K562 (cell line): ENCODE measurements around the gene NDST3. TPM values are rescaled to one million over a fixed set of nuclear protein-coding genes. Genes with fewer than 3 reads are reported as not detected.

Experiments used
- ATAC-seq: fragments of 200-7000 bp; cut with Tn5 transposase; 3 replicates; pipeline ENCODE4 v1.9.1; 2020; ENCODE audit warnings: moderate library complexity
- BruUV-seq: library from RNA; stranded (reverse); fragments of 400-500 nt; replicated peaks from 2 replicates; lab custom pipeline; 2021; lab: Mats Ljungman, UMichigan
- CTCF ChIA-PET: fragments of 300-600 bp; formaldehyde crosslinking; extraction: SDS; loops from one replicate; lab custom pipeline; 2021; ENCODE audit warnings: low intra/inter-chr PET ratio; lab: Yijun Ruan, JAX
- POLR2A ChIA-PET: fragments of 300-600, 350-650 bp; sonication (Branson Sonifier 250); formaldehyde crosslinking; extraction: SDS; loops from one replicate; lab custom pipeline; 2021; ENCODE audit warnings: antibody characterized with exemption, inconsistent platforms; lab: Yijun Ruan, JAX
- DNase-seq, 4 experiments: peaks; one replicate each; pipeline versions ENCODE4 v3.0.0 to v3.0.0-alpha.2; 2011 to 2018; ENCODE audit warnings: low spot score in 3 of 4, mixed read lengths in 3 of 4; ENCODE audit errors: extremely low read depth in 1 of 4
- FAIRE-seq: peaks from 2 replicates; lab custom pipeline; 2011; peaks lifted over from hg19 to GRCh38; lab: Jason Lieb, UNC
- H2AFZ ChIP-seq: 2 replicates; pipeline ENCODE4 v1.6.0; 2011; ENCODE audit warnings: low read depth, low read length, control low read depth, inconsistent platforms
- H3K27ac ChIP-seq: fragments of 200-600 bp; 3 replicates; pipeline ENCODE4 v1.8.0; 2011; ENCODE audit warnings: low read depth, mild to moderate bottlenecking, control low read depth, inconsistent platforms, low read length, moderate library complexity, mixed read lengths; ENCODE audit errors: extremely low read depth
- H3K27me3 ChIP-seq, 2 experiments: fragments of 300-600 bp in 1 of 2; 2 replicates in 1 of 2; 3 replicates in 1 of 2; pipeline versions ENCODE4 v1.6.0 to v1.8.0; 2011; ENCODE audit warnings: inconsistent platforms in 2 of 2, low read length in 2 of 2, mild to moderate bottlenecking in 1 of 2, mixed read lengths in 1 of 2, moderate library complexity in 1 of 2; ENCODE audit not compliant: control insufficient read depth in 2 of 2, insufficient read depth in 2 of 2
- H3K36me3 ChIP-seq: fragments of 300-600 bp; 3 replicates; pipeline ENCODE4 v1.8.0; 2011; ENCODE audit warnings: mild to moderate bottlenecking, low read length, inconsistent platforms; ENCODE audit not compliant: control insufficient read depth, insufficient read depth
- H3K4me1 ChIP-seq, 2 experiments: fragments of 200-600 bp in 1 of 2; replicated peaks in 1 of 2; 2 replicates in 1 of 2; 3 replicates in 1 of 2; pipeline versions ENCODE4 v1.5.1 to v1.8.0; 2011; ENCODE audit warnings: inconsistent platforms in 2 of 2, low read length in 2 of 2, mild to moderate bottlenecking in 1 of 2, mixed read lengths in 1 of 2, moderate library complexity in 1 of 2; ENCODE audit not compliant: control insufficient read depth in 2 of 2, insufficient read depth in 2 of 2
- H3K4me2 ChIP-seq: 2 replicates; pipeline ENCODE4 v1.6.1; 2011; ENCODE audit warnings: low read length, control low read depth, inconsistent platforms, mixed read lengths; ENCODE audit not compliant: insufficient read depth
- H3K4me3 ChIP-seq: fragments of 200-600 bp; sonication (generic), shearing (Covaris generic); 2 replicates; pipeline ENCODE4 v1.5.1; 2016; ENCODE audit warnings: control low read depth, inconsistent platforms
- H3K79me2 ChIP-seq: fragments of 200-600 bp; 3 replicates; pipeline ENCODE4 v1.8.0; 2011; ENCODE audit warnings: low read length, inconsistent platforms; ENCODE audit not compliant: control insufficient read depth, insufficient read depth
- H3K9ac ChIP-seq, 2 experiments: 2 replicates each; pipeline versions ENCODE4 v1.6.0 to v1.6.1; 2011; ENCODE audit warnings: low read depth in 2 of 2, low read length in 2 of 2, control low read depth in 1 of 2, inconsistent platforms in 1 of 2, mild to moderate bottlenecking in 1 of 2, mixed read lengths in 1 of 2; ENCODE audit not compliant: insufficient read depth in 1 of 2
- H3K9me1 ChIP-seq: one replicate; pipeline ENCODE4 v1.6.0; 2011; ENCODE audit warnings: inconsistent platforms, mild to moderate bottlenecking, low read length, moderate library complexity; ENCODE audit not compliant: control insufficient read depth, insufficient read depth
- H3K9me3 ChIP-seq: replicated peaks from 2 replicates; pipeline ENCODE4 v1.5.1; 2011; ENCODE audit warnings: low read depth, low read length, inconsistent platforms; ENCODE audit not compliant: control insufficient read depth, insufficient read depth
- H4K20me1 ChIP-seq: replicated peaks from 2 replicates; pipeline ENCODE4 v1.6.1; 2011; ENCODE audit warnings: low read length, inconsistent platforms, mixed read lengths; ENCODE audit not compliant: control insufficient read depth, insufficient read depth
- ASH1L ChIP-seq: fragments of 450-650 bp; IDR thresholded peaks from 2 replicates; pipeline ENCODE4 v1.6.1; 2018; ENCODE audit warnings: borderline replicate concordance, mild to moderate bottlenecking, low read depth; ENCODE audit not compliant: partially characterized antibody
- BRD4 ChIP-seq: fragments of 200-600 bp; sonication (generic); IDR thresholded peaks from 2 replicates; pipeline ENCODE4 v1.6.1; 2017; ENCODE audit warnings: inconsistent platforms
- COPS2 ChIP-seq: fragments of 450-650 bp; conservative IDR thresholded peaks from 2 replicates; pipeline ENCODE4 v1.6.1; 2016; ENCODE audit warnings: mild to moderate bottlenecking, moderate library complexity
- ELK1 ChIP-seq: sonication (generic); formaldehyde crosslinking; IDR thresholded peaks from 2 replicates; pipeline ENCODE4 v1.8.1; 2022; ENCODE audit warnings: missing genetic modification reagents
- EWSR1 ChIP-seq: fragments of 450-650 bp; IDR thresholded peaks from 2 replicates; pipeline ENCODE4 v1.6.1; 2018; ENCODE audit warnings: borderline replicate concordance, mild to moderate bottlenecking, low read depth, moderate library complexity; ENCODE audit not compliant: partially characterized antibody
- HNRNPLL ChIP-seq: fragments of 200-400 bp; formaldehyde crosslinking; IDR thresholded peaks from 2 replicates; pipeline ENCODE4 v1.6.1; 2017; ENCODE audit warnings: low read length, low read depth, mild to moderate bottlenecking; ENCODE audit not compliant: poor library complexity, severe bottlenecking
- IFI16 ChIP-seq: fragments of 250-450 bp; sonication (Bioruptor Pico); IDR thresholded peaks from 2 replicates; pipeline ENCODE4 v2.1.2; 2022; ENCODE audit warnings: mild to moderate bottlenecking, inconsistent platforms
- MIER1 ChIP-seq: fragments of 450-650 bp; IDR thresholded peaks from 2 replicates; pipeline ENCODE4 v1.6.1; 2016; ENCODE audit warnings: antibody characterized with exemption, mild to moderate bottlenecking, low read depth
- NELFE ChIP-seq: IDR thresholded peaks from 2 replicates; pipeline ENCODE4 v1.6.1; 2011; ENCODE audit warnings: mild to moderate bottlenecking; ENCODE audit not compliant: insufficient read depth, insufficient read length
- NEUROD1 ChIP-seq: fragments of 150-350 bp; IDR thresholded peaks from 2 replicates; pipeline ENCODE4 v1.6.1; 2014; ENCODE audit warnings: borderline replicate concordance, low read length, low read depth; ENCODE audit not compliant: partially characterized antibody
- SMAD2 ChIP-seq: fragments of 150-350 bp; IDR thresholded peaks from 2 replicates; pipeline ENCODE4 v1.6.1; 2014; ENCODE audit warnings: low read depth, mild to moderate bottlenecking, low read length
- ZC3H11A ChIP-seq: IDR thresholded peaks from 2 replicates; pipeline ENCODE4 v1.6.1; 2012; ENCODE audit warnings: low read depth, low read length, improper control_type of control experiment
- ZNF23 ChIP-seq: fragments of 250-450 bp; sonication (Bioruptor Pico); IDR thresholded peaks from 2 replicates; pipeline ENCODE4 v1.4.0; 2020; ENCODE audit warnings: mild to moderate bottlenecking
- ZNF311 ChIP-seq: fragments of 250-450 bp; sonication (Bioruptor Pico); IDR thresholded peaks from 2 replicates; pipeline ENCODE4 v1.4.0; 2020; ENCODE audit warnings: mild to moderate bottlenecking, moderate library complexity
- WGBS: fragments of 100-300 bp; shearing (Covaris generic); methylation state at CpG from one replicate; pipeline ENCODE4 v1.1.6; 2016; ENCODE audit warnings: low coverage, mixed read lengths; ENCODE audit not compliant: insufficient coverage; ENCODE audit errors: missing lambda C conversion rate; 5-methylcytosine and 5-hydroxymethylcytosine counted together
- in situ Hi-C: fragments of 300-500 bp; cut with MboI; formaldehyde crosslinking; loops from 4 replicates; pipeline ENCODE4 v1.15.0; 2018; ENCODE audit warnings: inconsistent platforms, mixed read lengths
- intact Hi-C: fragments of 100-400 bp; cut with micrococcal nuclease; formaldehyde crosslinking; loops from 2 replicates; pipeline ENCODE4 v1.14.2; 2022
- polyA plus RNA-seq, 8 experiments: library from polyadenylated mRNA; depleted of rRNA in 4 of 8; stranded (reverse) in 5 of 8; unstranded in 3 of 8; fragments of >200 nt; fragmentation: Nextera tagmentation in 2 of 8; fragmentation: Illumina TruSeq in 1 of 8; extraction: Ambion mirVana in 2 of 8; extraction: Trizol in 1 of 8; gene quantifications; 2 replicates each; pipeline versions ENCODE4 v1.2.1 to v1.2.3, GENCODE V29; 2011 to 2014; ENCODE audit warnings: inconsistent platforms in 1 of 8, missing spikeins in 1 of 8
- total RNA-seq, 7 experiments: library from RNA; depleted of rRNA in 6 of 7; stranded (reverse); fragments of >200 nt in 6 of 7; fragmentation: Illumina TruSeq in 2 of 7; extraction: Trizol in 2 of 7; gene quantifications; 2 replicates each; pipeline versions ENCODE4 v1.2.1 to v1.2.3, GENCODE V29; 2011 to 2021; ENCODE audit warnings: low replicate concordance in 1 of 7
- TF ChIP-seq, protein P1 (sequence below), 2 experiments: fragments of 200-800 bp in 1 of 2; sonication (Bioruptor generic) in 1 of 2; sonication (generic) in 1 of 2; formaldehyde crosslinking in 1 of 2; IDR thresholded peaks in 1 of 2; conservative IDR thresholded peaks in 1 of 2; 2 replicates each; pipeline versions ENCODE4 v1.5.0 to v1.6.1; 2016 to 2020; ENCODE audit warnings: missing compliant biosample characterization in 1 of 2, missing genetic modification characterization in 1 of 2, missing genetic modification reagents in 1 of 2
- TF ChIP-seq, protein P2 (sequence below): fragments of 450-650 bp; IDR thresholded peaks from 2 replicates; pipeline ENCODE4 v1.6.1; 2018; ENCODE audit warnings: mild to moderate bottlenecking, low read depth; ENCODE audit not compliant: partially characterized antibody
- TF ChIP-seq, protein P3 (sequence below): fragments of 450-650 bp; IDR thresholded peaks from 2 replicates; pipeline ENCODE4 v1.6.1; 2016; ENCODE audit warnings: borderline replicate concordance

The NDST3 gene
- total and polyA plus RNA-seq, 9 of the 15 experiments (the other 6 are each of a cell fraction or from before 2014, with no cell fraction given) = not detected

DNA sequence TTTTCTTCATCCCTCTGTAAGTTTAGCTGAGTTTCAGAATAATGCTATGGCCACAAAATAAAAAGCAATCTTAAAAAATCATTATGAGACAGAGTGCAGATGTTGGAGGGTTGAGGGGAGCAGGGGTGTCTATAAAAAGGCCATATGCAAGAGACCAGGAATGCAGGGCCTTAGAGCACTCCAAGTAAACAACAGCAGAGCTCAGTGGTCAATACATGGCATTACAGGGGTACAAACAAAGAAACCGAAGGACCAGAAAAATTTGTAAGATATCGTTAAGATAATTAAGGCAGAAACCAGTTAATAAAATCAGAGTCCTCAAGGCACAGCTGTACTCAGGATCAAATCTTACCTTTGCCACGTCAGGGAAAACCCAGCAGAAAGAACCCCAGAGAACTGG lies 28.4 kb upstream of the NDST3 start:
- Histone ChIP-seq H3K9ac (no peak overlapping the region), H3K36me3 (no peaks in the 10 kb centered on the region), H3K79me2 (no peaks in the 10 kb centered on the region), H3K27me3 (no peaks in the 10 kb centered on the region), H3K4me2 (no peak overlapping the region), H4K20me1 (no peaks in the 10 kb centered on the region), H3K4me1 (no peaks in the 10 kb centered on the region), H2AFZ (no peak overlapping the region), H3K27ac (no peak overlapping the region), H3K9me1 (no peaks in the 10 kb centered on the region), H3K9me3 (no peaks in the 10 kb centered on the region), H3K4me3 (no peak overlapping the region)
- 0% methylated on average over 3 of the region's 3 CpGs for WGBS
- POLR2A ChIA-PET = no interaction called here
- FAIRE-seq (no peak), ATAC-seq (no peak), DNase-seq (no peak)
- no TSS peak for BruUV-seq
- intact Hi-C loops = no loop called here
- in situ Hi-C loops = no loop called here
- CTCF ChIA-PET = no interaction called here
- no peak for TF ChIP-seq ELK1 (CRISPR knock-in tag)
- no peak for TF ChIP-seq BRD4
- TF ChIP-seq COPS2 = no peak
- TF ChIP-seq SMAD2 = no peak
- TF ChIP-seq NELFE = no peak
- no peak for TF ChIP-seq MIER1
- TF ChIP-seq, protein P1, sequence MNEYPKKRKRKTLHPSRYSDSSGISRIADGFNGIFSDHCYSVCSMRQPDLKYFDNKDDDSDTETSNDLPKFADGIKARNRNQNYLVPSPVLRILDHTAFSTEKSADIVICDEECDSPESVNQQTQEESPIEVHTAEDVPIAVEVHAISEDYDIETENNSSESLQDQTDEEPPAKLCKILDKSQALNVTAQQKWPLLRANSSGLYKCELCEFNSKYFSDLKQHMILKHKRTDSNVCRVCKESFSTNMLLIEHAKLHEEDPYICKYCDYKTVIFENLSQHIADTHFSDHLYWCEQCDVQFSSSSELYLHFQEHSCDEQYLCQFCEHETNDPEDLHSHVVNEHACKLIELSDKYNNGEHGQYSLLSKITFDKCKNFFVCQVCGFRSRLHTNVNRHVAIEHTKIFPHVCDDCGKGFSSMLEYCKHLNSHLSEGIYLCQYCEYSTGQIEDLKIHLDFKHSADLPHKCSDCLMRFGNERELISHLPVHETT (CRISPR knock-in tag; conservative IDR thresholded peaks at IDR 0.05 in 1 of 2, IDR thresholded peaks at IDR 0.05 in 1 of 2) = no peak
- no peak for TF ChIP-seq EWSR1
- no peak for TF ChIP-seq ASH1L
- no peak for TF ChIP-seq HNRNPLL
- TF ChIP-seq NEUROD1 = no peak
- TF ChIP-seq IFI16 (CRISPR knock-in tag) = no peak
- no peak for TF ChIP-seq ZNF23 (CRISPR knock-in tag)
- TF ChIP-seq, protein P2, sequence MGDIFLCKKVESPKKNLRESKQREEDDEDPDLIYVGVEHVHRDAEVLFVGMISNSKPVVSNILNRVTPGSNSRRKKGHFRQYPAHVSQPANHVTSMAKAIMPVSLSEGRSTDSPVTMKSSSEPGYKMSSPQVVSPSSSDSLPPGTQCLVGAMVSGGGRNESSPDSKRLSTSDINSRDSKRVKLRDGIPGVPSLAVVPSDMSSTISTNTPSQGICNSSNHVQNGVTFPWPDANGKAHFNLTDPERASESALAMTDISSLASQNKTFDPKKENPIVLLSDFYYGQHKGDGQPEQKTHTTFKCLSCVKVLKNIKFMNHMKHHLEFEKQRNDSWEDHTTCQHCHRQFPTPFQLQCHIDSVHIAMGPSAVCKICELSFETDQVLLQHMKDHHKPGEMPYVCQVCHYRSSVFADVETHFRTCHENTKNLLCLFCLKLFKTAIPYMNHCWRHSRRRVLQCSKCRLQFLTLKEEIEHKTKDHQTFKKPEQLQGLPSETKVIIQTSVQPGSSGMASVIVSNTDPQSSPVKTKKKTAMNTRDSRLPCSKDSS = no peak
- no peak for TF ChIP-seq ZNF311
- TF ChIP-seq, protein P3, sequence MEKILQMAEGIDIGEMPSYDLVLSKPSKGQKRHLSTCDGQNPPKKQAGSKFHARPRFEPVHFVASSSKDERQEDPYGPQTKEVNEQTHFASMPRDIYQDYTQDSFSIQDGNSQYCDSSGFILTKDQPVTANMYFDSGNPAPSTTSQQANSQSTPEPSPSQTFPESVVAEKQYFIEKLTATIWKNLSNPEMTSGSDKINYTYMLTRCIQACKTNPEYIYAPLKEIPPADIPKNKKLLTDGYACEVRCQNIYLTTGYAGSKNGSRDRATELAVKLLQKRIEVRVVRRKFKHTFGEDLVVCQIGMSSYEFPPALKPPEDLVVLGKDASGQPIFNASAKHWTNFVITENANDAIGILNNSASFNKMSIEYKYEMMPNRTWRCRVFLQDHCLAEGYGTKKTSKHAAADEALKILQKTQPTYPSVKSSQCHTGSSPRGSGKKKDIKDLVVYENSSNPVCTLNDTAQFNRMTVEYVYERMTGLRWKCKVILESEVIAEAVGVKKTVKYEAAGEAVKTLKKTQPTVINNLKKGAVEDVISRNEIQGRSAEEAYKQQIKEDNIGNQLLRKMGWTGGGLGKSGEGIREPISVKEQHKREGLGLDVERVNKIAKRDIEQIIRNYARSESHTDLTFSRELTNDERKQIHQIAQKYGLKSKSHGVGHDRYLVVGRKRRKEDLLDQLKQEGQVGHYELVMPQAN = no peak
- no peak for TF ChIP-seq ZC3H11A
